Stimulated activated CD8-positive, alpha-beta memory T cell treated with anti-CD3 and anti-CD28 coated beads, Interleukin-12 subunit alpha, Interleukin-12 subunit beta, amount 100 ng/mL, for 4 hours (primary cell): Measurements from ENCODE around the gene RAB5A.
A peak's percentile ranks its signal among the peaks of the same experiment; 100 is the strongest.
"Not testable (repeated sequence)": the region's sequence is repeated elsewhere in the genome, so short reads cannot be mapped to it uniquely, and the experiment has no call there.

ENCODE experiments used
- DNase-seq: peaks from one replicate; pipeline ENCODE4 v3.0.0-alpha.2; 2020; ENCODE audit warnings: low read depth

The RAB5A gene

GRCh38 chr3:19946832-19947548, at the start of gene RAB5A:
Gene RAB5A (plus strand): TSS chr3:19947097. CDS start chr3:19950899, 3,802 bp downstream.
- DNase-seq, result peak; percentile 92

GRCh38 chr3:19898721-19899120, 48.2 kb upstream of the RAB5A start:
- no peak for DNase-seq

- no peak for DNase-seq
These were observed 47.6 kb upstream of the RAB5A start for GRCh38 chr3:19899264-19899663.

GRCh38 chr3:19899833-19900232, 47.1 kb upstream of the RAB5A start:
- DNase-seq, result not testable (repeated sequence)

GRCh38 chr3:19901337-19901736, 45.6 kb upstream of the RAB5A start:
- no peak for DNase-seq

GRCh38 chr3:19901918-19902317, 45.0 kb upstream of the RAB5A start:
- DNase-seq, result no peak

- DNase-seq, result no peak
These were observed 43.2 kb upstream of the RAB5A start for GRCh38 chr3:19903649-19904048.

- DNase-seq, result no peak
These were observed 39.4 kb upstream of the RAB5A start for GRCh38 chr3:19907523-19907922.

GRCh38 chr3:19911452-19911851, 35.4 kb upstream of the RAB5A start:
- DNase-seq, result no peak

- DNase-seq, result no peak
These were observed 29.7 kb upstream of the RAB5A start for GRCh38 chr3:19917167-19917566.

GRCh38 chr3:19920401-19921080, 26.4 kb upstream of the RAB5A start:
- no peak for DNase-seq

GRCh38 chr3:19931180-19931692, 15.7 kb upstream of the RAB5A start:
- no peak for DNase-seq

GRCh38 chr3:19931767-19932188, 15.1 kb upstream of the RAB5A start:
- DNase-seq, result no peak

- no peak for DNase-seq
These were observed 14.5 kb upstream of the RAB5A start for GRCh38 chr3:19932422-19932821.

- no peak for DNase-seq
These were observed 12.8 kb upstream of the RAB5A start, which contains the start of gene EFHB for GRCh38 chr3:19934098-19934566. Gene EFHB (minus strand): TSS chr3:19934217. CDS start chr3:19934018, 199 bp downstream.

- no peak for DNase-seq
These were observed 9.2 kb upstream of the RAB5A start for GRCh38 chr3:19937459-19938294.

- DNase-seq, result no peak
These were observed 8.6 kb upstream of the RAB5A start for GRCh38 chr3:19938295-19938627.

GRCh38 chr3:19940643-19941042, 6.3 kb upstream of the RAB5A start:
- no peak for DNase-seq

- DNase-seq, result no peak
These were observed 1.4 kb upstream of the RAB5A start for GRCh38 chr3:19945534-19945933.

GRCh38 chr3:19945969-19946831, 697 bp upstream of the RAB5A start:
- no peak for DNase-seq

- peak; percentile 30 for DNase-seq
These were observed 790 bp downstream of the RAB5A start for GRCh38 chr3:19947549-19948225.
